Measurements from ENCODE around the gene PIGH. TPM values are rescaled to one million over a fixed set of nuclear protein-coding genes. Genes with fewer than 3 reads are reported as not detected.

The PIGH gene
- total RNA-seq, 1 experiment from 2014 or later, result 9.4 TPM

GRCh38 chr14:67557656-67558055 is 42.4 kb downstream of the PIGH start:
- no peak overlapping the region for H3T11ph ChIP-seq (ENCODE audit: low read length)
- TF ChIP-seq CTCF (conservative IDR thresholded peaks at IDR 0.05), result no peak
- H2BK15ac ChIP-seq (ENCODE audit: low read depth, low read length), result no peak overlapping the region
- no peak overlapping the region for H2BK12ac ChIP-seq (ENCODE audit: insufficient read length, low read depth, low read length)
- DNase-seq, result no peak
- no peak overlapping the region for H2BK5ac ChIP-seq (ENCODE audit: insufficient read length, low read length)
- no peak overlapping the region for H4K5ac ChIP-seq (ENCODE audit: insufficient read length, low read depth, low read length)
- Mint-ChIP-seq H3K4me1 (peaks cover 7 to 14% of the 10 kb centered on the region in 2 experiments), H3K27ac (no peak overlapping the region; a peak in 1 of 7 replicates), H3K4me3 (no peak overlapping the region), H3K9me3 (no peaks in the 10 kb centered on the region), H3K36me3 (ENCODE audit: insufficient read depth in 1 of 3, low read depth in 3 of 3) (peaks cover 13 to 51% (median 23%) of the 10 kb centered on the region in 3 experiments; a peak in 6 of 7 replicates), H3K27me3 (ENCODE audit: low read depth) (no peaks in the 10 kb centered on the region)
- H2AFZ ChIP-seq (ENCODE audit: low read length), result no peak overlapping the region
- WGBS (ENCODE audit: extremely low coverage, insufficient read length, low lambda C conversion rate), result no CpG with 5 or more reads among the region's 3 CpGs
- H3K4me2 ChIP-seq (ENCODE audit: insufficient read depth, insufficient read length, low read length), result no peak overlapping the region
- H3K23me2 ChIP-seq (ENCODE audit: insufficient read length, low read depth, low read length, poor library complexity, severe bottlenecking), result no peaks in the 10 kb centered on the region
- H3K27ac ChIP-seq (ENCODE audit: insufficient read length, low read depth, low read length), result no peak overlapping the region
- no peak overlapping the region for H3K23ac ChIP-seq (ENCODE audit: insufficient read length, low read depth, low read length)
- H3K14ac ChIP-seq (ENCODE audit: insufficient read depth, low read length), result no peak overlapping the region
- no peaks in the 10 kb centered on the region for H3K27me3 ChIP-seq (ENCODE audit: insufficient read depth, low read length)
- no peak overlapping the region for H2BK20ac ChIP-seq (ENCODE audit: low read depth, low read length, poor library complexity, severe bottlenecking)
- no peak overlapping the region for H3K18ac ChIP-seq (ENCODE audit: insufficient read length, low read depth, low read length)
- no peaks in the 10 kb centered on the region for H3K79me2 ChIP-seq (ENCODE audit: insufficient read depth, low read length)
- no peaks in the 10 kb centered on the region for H3K9me3 ChIP-seq (ENCODE audit: control insufficient read depth, low read depth, low read length)
- peaks cover 3% of the 10 kb centered on the region; the same call in 1 of the 2 replicates for H3K4me1 ChIP-seq (ENCODE audit: insufficient read depth, low read length)
- H3K56ac ChIP-seq (ENCODE audit: insufficient read length, low read depth, low read length), result no peak overlapping the region
- no peak overlapping the region for H2AK5ac ChIP-seq (ENCODE audit: insufficient read length, low read length)
- no peak overlapping the region for H2BK120ac ChIP-seq (ENCODE audit: low read depth, low read length, poor library complexity, severe bottlenecking)
- no peak overlapping the region for H4K91ac ChIP-seq (ENCODE audit: insufficient read length, low read depth, low read length)
- no peaks in the 10 kb centered on the region for H3K79me1 ChIP-seq (ENCODE audit: insufficient read depth, low read depth, low read length, poor library complexity, severe bottlenecking)
- no peak overlapping the region for H4K8ac ChIP-seq (replicated peaks; ENCODE audit: insufficient read length, low read depth, low read length)
- H4K20me1 ChIP-seq (ENCODE audit: control insufficient read depth, insufficient read depth, insufficient read length), result no peaks in the 10 kb centered on the region
- H3K9ac ChIP-seq (ENCODE audit: extremely low read depth, insufficient read length, low read length), result no peak overlapping the region
- H3K4ac ChIP-seq (ENCODE audit: low read depth, low read length), result no peak overlapping the region
